ENCODE data around the gene POP4.

Gene POP4

DNA sequence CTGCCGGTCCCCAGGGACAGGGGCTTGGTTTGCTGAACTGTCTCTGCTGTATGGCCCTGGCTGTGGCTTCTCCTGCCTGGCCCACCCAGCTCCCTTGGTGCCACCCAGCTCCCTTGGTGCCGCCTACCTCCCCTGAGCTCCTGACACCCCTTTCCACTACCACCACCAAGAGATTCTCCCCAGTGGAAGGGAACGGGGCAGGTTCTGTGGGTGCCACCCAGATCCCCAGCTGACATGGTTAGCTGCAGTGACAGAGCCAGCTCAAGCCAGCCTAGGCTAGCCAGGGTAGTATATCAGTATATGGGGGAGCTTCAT lies 28.5 kb upstream of the POP4 start:
- no peak for DNase-seq

DNA sequence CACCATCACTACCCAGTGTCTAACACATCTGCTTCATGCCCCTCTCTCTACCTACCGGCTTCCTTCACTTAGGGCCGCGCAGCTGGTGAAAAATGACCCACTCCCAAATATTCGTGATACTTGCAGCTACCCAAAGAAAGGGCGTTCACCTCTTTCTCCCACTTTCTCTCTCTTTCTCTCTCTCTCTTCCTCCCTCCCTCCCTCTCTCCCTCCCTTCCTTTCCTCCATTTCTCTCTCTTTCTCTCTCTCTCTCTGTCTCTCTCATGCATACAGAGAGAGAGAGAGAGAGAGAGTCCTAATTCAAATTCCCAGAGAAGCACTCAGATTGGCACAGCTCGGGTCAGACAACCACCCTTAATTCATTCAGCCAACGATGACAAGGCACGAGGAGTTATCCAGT lies 27.7 kb upstream of the POP4 start:
- no peak for DNase-seq

DNA sequence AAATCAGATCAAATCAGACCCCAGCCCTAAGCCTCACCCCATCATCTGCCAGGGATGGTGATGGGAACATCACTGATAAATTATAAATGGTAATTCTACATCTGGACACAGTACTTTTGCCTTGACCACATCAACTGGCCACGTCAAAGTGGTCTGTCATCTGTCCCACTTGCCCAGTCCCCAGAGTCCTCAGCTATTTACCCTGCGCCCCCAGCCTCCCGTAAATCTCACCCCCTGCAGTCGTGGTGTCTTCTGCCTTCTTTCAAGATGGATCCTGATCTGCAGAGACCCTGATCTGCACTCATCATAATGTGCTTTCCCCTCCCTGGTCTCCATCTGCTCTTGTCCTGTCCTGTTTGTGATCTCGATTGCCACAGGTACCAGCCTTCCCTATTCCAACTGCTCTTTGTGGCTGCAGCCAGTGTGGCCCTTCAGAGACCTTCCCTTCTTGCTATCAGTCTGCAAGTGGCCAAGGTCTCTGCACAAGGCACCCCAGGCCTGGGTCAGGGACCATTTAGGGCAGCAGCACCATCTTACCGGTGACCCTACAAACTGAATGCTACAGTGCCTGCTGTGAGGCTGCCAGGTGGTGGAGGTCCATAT lies 26.7 kb upstream of the POP4 start:
- DNase-seq = no peak

DNA sequence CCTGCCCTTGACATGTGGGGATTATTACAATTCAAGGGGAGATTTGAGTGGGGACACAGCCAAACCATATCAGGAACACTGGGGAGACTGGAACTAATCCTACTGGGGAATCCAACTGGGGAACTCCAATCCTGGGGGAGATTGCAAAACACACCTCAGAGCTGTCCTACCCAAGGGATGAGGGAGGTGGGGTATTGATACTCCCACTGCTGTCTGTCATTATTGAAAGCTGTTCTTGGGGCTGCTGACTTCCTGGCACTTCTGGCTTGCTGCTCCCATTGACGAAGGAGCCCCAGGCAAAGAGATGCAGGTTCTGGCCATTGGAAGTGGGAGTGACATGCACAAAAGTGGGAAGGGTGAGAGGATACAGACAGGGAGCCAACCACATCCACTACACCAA lies 24.7 kb upstream of the POP4 start:
- DNase-seq = no peak

DNA sequence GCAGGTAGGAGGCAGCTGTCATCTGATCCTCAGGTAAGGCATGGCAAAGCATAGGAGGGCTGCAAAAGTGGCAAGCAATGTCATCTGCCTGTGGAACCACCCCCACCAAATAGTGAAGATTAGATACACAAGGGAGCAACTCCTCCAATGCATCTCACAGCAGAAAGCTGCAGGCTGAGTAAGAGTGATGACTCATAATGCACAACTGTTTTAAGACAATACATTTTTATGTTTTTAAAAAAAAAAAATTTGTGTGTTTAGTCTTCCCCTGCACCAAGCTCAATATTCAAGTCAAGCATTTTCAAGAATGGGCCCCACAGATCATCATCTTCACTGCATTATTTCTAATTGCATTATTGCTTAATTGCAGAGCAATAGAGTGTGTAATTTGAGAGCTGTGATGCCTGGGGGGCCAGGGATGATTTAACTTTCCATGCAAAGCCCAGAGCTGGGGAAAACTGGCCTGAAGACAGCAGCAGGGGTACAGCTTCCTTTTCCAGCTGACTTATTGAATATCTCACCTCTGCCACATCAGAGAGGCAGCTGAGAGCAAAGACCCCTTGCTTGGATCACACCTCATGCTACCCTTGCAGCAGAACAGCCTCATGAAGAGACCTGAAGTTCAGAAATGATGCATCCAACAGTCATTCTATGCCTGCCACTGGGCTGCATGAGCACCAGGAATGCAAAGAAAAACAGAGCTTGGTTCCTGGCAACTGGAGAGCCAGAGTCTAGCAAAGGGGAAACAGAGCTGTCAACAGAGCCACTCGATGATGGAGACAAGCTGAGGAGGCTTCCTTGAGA lies 22.7 kb upstream of the POP4 start:
- no peak for DNase-seq

DNA sequence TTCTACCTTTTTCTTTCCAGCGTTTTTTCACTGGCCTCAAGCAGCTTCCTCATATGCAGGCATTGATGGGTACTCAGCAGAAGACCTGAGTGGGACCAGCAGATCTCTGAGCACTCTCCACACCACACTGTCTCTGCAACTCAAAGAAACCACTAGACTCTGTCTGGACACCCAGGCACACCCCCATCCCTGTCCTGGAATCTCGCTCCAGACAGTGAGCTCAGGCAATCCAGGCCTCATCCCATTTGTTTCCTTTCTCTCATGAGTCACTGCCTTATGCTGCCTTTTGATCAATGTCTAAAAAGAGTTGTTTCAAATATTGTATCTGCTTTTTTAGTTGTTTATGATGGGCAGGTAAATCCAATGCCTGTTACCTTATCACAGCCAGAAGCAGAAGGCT lies 19.7 kb upstream of the POP4 start:
- no peak for DNase-seq

DNA sequence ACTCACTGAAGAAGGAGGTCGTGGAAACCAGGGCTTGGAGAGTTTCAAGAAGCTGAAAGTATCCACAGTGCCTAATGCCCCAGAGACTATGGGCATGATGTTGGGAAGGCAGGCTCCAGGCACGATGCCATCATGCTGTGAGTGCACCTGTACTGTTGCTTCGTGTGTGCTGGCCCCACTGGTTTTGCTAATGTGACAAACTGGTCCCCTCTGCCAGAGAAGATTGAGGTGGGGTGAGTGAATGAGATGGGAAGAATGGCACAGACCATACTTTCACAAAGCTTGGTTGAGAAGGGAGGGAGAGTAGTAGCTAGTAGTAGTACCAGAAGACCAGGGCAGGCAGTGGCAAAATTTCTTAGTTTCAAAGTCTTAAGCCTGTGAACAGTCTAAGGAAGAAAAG lies 19.0 kb upstream of the POP4 start:
- no peak for DNase-seq

DNA sequence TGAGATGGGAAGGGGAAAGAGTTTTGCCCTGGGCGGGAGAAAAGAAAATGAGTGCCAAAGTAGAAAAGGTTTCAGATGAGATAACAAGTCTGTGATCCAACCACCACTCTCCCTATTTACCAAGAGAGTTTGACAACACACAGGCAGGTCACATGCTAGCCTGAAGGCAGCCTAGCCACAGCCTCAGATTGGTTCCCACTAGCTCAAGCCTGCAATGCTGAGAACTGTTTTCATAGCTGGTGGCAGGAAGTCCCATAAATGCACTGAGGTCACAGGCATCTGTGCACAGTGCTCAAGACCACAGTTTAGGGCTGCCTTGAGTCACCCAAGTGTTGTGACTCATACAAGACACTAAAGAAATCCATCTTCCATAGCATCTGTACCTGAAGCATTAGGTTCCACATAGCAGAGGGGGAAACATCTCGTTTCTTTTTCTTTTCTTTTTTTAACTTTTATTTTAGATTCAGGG lies 18.5 kb upstream of the POP4 start:
- DNase-seq = no peak

DNA sequence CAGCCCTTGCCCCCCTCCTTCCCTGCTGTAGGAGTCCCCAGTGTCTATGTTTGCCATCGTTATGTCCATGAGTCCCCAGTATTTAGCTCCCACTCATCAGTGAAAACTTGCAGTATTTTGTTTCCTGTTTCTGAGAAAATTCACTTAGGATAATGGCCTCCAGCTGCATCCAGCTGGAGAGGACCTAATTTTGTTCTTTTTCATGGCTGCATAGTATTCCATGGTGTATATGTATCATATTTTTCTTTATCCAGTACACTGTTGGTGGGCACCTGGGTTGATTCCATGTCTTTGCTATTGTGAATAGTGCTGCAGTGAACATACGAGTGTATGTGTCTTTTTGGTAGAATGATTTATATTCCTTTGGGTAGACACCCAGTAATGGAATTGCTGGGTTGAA lies 18.0 kb upstream of the POP4 start:
- DNase-seq = no peak

DNA sequence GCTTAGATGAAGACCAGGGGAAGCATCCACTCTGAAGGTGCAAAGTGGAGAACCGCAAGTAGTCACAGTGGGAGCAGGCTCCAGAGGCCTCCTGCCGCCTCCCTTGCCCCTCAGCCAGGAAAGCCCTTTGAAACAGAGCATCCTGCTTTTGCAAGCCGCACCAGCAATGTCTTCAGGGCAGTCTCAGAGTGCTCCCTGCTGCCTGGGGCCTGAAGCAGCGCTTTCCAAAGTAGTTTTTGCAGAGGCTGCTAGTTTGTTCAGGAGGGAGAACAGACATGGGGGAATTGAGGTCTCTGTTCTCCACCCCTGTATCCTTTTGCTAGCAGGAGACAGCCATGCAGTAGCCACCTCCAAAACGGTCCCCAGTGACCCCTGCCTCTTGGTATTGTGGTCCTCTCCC lies 15.8 kb upstream of the POP4 start:
- no peak for DNase-seq

DNA sequence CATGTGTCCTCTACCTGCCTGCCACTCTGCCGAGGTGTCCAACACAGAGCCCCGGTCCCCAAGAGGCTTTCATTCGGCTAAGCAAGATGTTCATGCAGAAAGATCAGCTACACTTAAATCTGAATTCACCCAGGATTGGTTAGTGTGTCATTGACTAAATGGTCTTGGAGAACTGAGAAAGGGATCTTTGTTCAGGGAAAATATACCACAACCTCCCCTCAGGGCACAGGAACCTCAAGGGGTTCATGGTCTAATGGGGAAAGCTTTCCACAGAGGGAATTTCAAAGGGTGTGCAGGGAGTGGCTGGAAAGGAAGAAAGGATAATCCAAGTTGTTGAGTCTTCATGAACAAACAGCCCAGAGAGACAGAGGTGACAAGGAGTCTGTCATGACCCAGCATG lies 14.4 kb upstream of the POP4 start:
- no peak for DNase-seq

DNA sequence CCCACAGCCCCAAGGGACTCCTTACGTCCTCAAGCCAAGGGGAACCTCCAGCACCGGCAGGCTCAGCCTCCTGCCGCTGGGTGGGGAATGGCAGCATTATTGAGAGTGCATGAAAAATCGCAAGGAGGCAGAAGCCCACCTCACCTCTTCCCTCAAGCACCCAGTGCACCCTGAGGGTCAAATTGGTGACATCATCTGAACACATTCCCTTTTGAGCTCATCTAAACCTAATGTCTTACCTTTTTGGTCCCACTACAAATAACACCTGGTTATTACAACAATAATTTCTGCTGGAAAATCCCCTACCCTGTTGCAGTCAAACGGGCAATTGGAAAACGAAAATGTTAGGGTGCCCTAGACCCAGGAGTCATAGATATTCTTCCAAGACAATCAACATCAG lies 12.2 kb upstream of the POP4 start:
- no peak for DNase-seq

DNA sequence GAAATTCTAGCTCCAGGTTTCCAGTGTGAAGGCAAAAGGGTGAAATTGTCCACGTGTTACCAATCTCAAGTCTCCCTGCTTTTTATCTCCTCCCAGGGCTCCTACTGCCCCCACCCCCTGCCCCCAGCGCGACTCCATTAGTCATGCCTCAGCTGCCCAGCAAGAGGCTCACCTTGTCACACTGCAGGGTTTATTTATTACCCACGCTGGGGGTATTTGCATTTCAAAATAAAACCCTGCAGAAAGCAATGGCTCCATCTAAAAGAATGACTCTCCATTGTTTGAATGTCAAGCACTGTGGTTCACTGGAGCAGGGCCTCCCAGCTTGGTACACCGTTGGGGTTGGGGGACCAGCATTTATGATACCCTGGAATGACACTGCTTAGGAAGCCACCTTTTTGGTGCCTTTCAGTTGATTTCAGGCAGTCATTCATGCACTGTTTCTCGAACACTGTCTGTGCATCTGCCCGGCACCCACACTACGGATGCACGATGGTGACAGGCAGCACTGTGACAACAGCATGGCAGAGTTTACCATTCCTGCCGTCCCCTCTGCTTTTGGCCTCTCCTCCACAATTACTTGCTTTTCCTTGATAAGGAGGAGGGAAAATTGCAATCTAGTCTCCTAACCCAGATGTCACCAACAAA lies 9.9 kb upstream of the POP4 start:
- no peak for DNase-seq

DNA sequence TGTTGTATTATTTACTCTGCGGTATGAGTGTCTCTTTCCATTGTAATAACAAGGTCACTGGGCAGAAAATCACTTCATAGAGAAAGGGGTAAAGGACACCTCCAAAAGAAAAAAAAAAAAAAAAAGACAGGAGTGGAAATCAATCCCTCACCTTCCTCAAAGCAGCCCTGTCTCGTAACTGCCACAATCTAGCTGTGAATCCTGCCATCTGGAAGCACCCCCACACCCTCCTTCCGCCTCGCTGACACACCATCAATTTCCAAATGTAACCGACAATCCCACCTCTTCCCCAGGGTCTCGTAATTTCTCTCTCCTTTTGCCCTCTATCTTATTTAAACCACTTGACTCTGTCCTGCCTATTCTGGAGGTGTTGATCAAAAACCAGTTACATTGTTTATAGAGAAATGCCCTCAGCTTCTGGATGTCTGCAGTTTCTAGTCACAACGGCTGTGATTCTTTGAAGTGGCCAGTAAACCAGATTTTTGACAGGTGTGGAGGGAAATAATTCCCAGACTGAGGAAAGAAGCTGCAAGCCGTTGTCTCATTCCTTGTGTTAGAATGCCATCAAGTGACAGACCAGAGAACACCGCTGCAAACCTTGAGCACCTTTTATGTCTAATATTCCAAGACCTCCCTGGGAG lies 9.1 kb upstream of the POP4 start:
- peak; percentile 3 for DNase-seq

DNA sequence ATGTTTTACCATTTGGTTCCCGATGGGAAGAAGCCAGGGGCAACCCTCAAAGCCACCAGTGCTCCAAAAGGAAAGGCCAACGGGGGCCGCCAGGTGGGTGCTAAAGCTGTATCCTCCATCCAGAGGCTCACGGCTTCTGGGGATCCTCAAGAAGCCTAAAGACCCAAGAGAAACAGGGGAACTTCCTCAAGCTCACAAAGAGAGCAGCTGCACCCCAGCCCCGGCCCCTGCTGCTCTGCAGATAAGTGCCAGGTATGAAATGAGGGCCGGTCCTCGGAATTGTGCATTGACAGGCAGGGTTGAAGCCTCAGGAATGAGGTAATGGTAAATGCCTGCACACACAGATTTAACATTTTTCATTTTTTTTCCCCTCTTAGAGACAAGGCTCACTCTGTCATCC lies 8.0 kb upstream of the POP4 start:
- no peak for DNase-seq

DNA sequence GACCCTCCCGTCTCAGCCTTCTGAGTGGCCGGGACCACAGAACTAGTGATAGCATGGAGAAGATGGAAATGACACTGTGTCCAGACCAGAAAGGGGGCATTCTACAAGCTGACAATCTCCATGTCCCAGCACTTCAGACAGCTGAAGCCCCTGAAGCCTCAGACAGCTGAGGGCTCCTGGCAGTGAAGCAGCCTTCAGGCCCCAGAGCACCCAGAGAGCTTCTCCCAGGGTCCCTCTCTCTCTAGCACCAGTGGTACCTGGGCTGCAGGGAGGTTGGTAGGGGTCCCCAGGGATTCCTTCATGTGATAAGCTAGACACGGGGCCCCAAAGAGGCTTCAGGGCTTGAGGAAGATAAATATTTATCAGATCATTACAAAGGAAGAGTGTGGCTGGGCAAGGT lies 7.6 kb upstream of the POP4 start:
- DNase-seq = no peak

DNA sequence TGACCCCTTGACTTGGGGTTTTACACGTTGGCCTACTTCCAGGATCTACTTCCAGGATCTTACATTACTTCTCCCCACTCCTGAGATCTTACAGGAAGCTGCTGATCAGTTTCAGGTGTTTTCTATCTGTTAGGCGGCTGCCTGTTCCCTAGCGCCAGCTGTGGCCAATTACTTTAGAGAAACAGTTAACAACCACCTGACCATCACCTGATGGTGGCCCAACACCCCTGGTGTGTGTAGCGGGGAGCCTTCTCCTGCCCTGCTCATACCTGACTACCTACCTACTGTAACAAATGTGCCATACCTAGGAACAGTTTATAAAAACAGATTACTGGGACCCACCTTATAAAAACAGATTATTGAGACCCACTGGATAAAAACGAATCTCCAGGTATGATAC lies 2.8 kb upstream of the POP4 start:
- DNase-seq = no peak

DNA sequence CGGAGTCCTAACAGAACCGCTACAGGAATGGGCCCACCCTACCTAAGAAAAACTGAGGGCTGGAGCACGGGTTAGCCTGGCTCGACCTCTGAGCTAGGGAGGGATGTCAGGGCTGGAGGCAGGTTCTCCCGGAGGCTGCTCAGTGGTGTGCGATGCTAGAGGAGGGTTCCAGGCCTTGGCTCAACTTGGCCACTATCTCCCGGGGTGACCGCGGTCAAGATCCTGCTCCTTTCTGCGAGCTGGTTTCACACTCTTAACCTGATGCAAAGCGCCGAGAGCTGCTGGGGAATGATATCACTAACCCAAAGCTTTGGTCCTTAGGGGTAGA lies 301 bp downstream of the POP4 start:
- DNase-seq = no peak

DNA sequence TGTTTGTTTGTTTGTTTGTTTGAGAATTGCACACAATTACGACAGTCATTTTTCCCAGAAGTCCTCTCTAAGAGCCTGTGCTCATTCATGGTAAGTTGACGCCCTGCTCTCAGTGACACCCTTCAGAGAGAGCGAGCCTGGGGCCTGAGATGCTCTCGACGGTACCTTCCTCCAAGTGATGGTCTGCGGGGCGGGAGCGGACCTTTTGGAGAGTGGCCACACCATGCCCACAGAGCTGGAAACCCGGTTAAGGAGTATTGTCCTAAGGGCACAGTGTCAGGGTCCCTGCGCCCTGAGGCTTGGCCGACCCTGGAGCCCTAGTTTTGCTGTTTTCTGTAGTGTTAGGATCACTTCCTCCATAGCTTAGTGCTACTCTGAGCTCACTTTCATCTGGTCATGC lies 3.6 kb downstream of the POP4 start:
- no peak for DNase-seq

DNA sequence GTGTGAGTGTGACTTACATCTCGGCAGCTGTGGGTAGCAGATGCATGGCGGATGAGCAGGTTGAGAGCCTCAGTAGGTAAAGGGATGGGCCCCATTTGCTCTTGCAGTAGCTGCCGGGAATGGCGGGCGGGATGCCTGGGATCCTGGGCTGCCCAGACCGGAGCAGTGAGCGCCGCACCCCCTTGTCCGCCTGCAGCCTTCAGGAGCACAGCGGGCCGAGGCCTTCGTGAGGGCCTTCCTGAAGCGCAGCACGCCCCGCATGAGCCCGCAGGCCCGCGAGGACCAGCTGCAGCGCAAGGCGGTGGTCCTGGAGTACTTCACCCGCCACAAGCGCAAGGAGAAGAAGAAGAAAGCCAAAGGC lies 4.1 kb downstream of the POP4 start:
- no peak for DNase-seq

DNA sequence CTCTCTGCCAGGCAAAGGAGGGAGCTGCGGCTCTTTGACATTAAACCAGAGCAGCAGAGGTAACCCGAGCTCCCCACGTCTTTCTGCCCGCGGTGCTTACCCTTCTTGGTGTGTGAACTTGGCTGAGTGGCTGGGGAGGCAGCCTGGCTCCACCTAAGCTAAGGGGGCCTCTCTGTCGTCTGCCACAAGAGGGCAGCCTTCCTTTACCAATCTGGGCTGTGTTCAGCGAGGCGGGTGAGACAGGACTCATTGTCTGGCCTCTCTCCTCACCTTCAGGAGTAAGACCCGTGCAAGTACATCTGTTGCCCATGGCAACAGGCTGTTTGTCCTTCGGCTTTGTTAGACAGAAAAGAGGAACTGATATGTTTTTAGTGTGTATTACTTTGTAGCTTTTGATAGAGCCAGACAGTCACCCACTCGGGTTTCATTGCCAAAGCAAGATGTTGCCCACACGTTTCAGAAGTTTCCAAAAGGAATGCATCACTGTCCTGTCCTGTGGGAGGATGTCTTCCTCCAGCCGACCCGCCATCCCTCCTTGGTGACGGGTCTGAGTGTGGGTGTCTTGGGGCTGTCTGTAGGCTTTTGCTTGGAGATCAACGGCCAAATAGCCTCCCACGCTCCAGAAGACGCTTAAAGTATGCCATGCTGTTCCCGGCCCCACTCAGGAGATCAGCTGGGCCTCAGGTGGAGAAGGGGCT lies 4.6 kb downstream of the POP4 start:
- peak; percentile 83 for DNase-seq

DNA sequence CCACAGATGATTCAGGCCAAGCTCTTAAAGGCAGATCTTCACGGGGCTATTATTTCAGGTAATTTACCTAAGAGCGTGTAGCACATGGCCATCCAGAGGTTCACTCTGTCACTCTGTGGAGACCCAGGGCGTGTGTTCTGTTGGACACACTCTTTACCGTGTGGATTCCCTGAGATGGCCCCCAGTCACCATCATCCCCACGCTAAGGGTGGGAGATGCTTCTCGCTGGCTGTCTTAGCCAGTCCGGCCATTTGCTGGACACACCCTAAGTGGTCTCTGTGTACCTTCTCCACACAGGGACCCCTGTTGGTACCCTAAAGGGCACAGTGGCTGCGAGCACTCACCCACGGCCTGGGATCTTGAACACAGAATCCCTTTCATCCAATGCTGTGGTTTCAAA lies 6.0 kb downstream of the POP4 start:
- no peak for DNase-seq

DNA sequence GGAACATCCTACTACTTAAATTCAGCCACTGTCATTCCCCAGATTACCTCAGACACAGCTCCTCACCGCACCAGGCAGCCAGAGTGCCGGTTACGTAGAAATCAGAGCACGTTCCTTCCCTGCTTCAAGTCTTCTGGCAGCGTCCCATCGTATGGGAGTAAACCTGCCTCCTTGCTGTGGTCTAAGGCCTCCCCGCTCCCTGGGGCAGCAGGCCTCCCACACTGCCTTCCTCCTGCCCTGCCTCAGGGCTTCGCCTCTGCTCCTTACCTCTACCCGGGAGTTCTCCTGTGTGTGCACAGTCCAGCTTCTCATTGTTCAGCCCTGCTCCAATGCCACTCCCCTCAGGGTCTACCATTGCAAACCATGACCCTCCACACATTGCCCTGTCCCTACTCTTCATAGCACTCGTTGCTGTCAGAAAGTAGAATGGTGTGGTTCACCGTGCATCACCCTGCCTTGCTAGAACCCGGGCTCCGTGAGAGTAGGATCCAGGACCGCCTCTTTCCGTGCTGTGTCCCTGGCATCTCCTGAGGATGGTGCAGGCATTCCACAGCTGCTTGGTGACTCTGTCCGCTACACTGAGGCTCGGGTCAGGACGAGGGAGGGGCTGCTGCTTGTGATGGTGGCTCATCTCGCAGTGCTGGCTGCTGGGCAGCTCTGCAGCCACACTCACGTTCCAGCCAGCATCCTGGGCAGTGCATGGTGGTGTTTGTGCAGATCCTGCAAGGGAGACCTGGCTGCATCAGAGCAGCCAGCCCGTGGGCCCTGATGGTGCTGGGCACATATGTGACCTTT lies 6.9 kb downstream of the POP4 start:
- no peak for DNase-seq

Measured in midbrain (tissue), 1 donor.